GM12878 (cell line): ENCODE data around the gene NFKB2. TPM values are rescaled to one million over a fixed set of nuclear protein-coding genes. Genes with fewer than 3 reads are reported as not detected.

Experiments used
- BCLAF1 ChIP-seq: fragments of 450-650 bp; IDR thresholded peaks from 2 replicates; pipeline ENCODE4 v1.6.1; 2017; ENCODE audit warnings: antibody characterized with exemption, mild to moderate bottlenecking, moderate library complexity
- CEBPZ ChIP-seq: fragments of 150-350 bp; IDR thresholded peaks from 2 replicates; pipeline ENCODE4 v1.6.1; 2016; ENCODE audit warnings: low read depth, low read length
- CUX1 ChIP-seq: IDR thresholded peaks from 2 replicates; pipeline ENCODE4 v1.6.1; 2012; ENCODE audit warnings: improper control_type of control experiment, low read depth, low read length; ENCODE audit not compliant: insufficient replicate concordance
- MEF2A ChIP-seq: IDR thresholded peaks from 2 replicates; pipeline ENCODE4 v1.6.1; 2011; ENCODE audit warnings: low read depth, mild to moderate bottlenecking, low read length, moderate library complexity; ENCODE audit not compliant: insufficient read depth
- NR2C2 ChIP-seq: IDR thresholded peaks from 2 replicates; pipeline ENCODE4 v1.6.1; 2011; ENCODE audit warnings: borderline replicate concordance, low read depth; ENCODE audit not compliant: control insufficient read depth, insufficient read length
- RCOR1 ChIP-seq: conservative IDR thresholded peaks from 2 replicates; pipeline ENCODE4 v1.6.1; 2012; ENCODE audit warnings: low read depth, low read length, improper control_type of control experiment
- SMAD5 ChIP-seq: IDR thresholded peaks from 2 replicates; pipeline ENCODE4 v1.6.1; 2016; ENCODE audit warnings: antibody characterized with exemption, low read depth
- ZBTB11 ChIP-seq: fragments of 450-650 bp; formaldehyde crosslinking; IDR thresholded peaks from 2 replicates; pipeline ENCODE4 v1.5.0; 2022; ENCODE audit warnings: mild to moderate bottlenecking, missing genetic modification characterization
- ZNF622 ChIP-seq: fragments of 450-650 bp; IDR thresholded peaks from 2 replicates; pipeline ENCODE4 v1.6.1; 2017; ENCODE audit warnings: mild to moderate bottlenecking, inconsistent platforms
- polyA plus RNA-seq, 11 experiments: library from polyadenylated mRNA; depleted of rRNA in 4 of 11; unstranded in 6 of 11; stranded (reverse) in 5 of 11; fragments of >200 nt; fragmentation: Nextera tagmentation in 4 of 11; fragmentation: Illumina TruSeq in 1 of 11; extraction: Ambion mirVana in 4 of 11; extraction: Trizol in 1 of 11; gene quantifications; 1 replicate in 1 of 11; 2 replicates in 10 of 11; pipeline versions ENCODE4 v1.2.1 to v1.2.3, GENCODE V29; 2011 to 2016; ENCODE audit warnings: inconsistent platforms in 2 of 11, missing spikeins in 2 of 11, low read depth in 1 of 11
- total RNA-seq, 4 experiments: library from RNA; depleted of rRNA in 3 of 4; stranded (reverse); fragments of >200 nt in 3 of 4; fragmentation: Illumina TruSeq in 1 of 4; extraction: Trizol in 1 of 4; gene quantifications; 2 replicates each; pipeline versions ENCODE4 v1.2.1 to v1.2.3, GENCODE V29; 2013 to 2021

NFKB2 gene
- total and polyA plus RNA-seq, 10 of the 15 experiments (the other 5 are each of a cell fraction or from before 2014, with no cell fraction given): 0.56 to 144 (median 49.4) TPM

GRCh38 chr10:102395400-102396316, at the start of gene NFKB2 (continued):
- no peak for TF ChIP-seq CUX1
- no peak for TF ChIP-seq ZBTB11 (CRISPR knock-in tag)
- no peak for TF ChIP-seq BCLAF1
- TF ChIP-seq CEBPZ: no peak
- TF ChIP-seq RCOR1: no peak
- TF ChIP-seq ZNF622: no peak
- no peak for TF ChIP-seq NR2C2
- no peak; the same call in 1 of the 2 replicates for TF ChIP-seq SMAD5
- TF ChIP-seq MEF2A: no peak
